GM21360 (cell line): ENCODE data around the gene ADARB1.

Experiments used
- ATAC-seq: cut with Tn5 transposase; IDR thresholded peaks from one replicate; pipeline ENCODE4 v1.9.1; 2021; ENCODE audit warnings: mild to moderate bottlenecking, moderate library complexity; ENCODE audit not compliant: unreplicated experiment

Gene ADARB1

GRCh38 chr21:45146306-45146705 is 71.9 kb downstream of the ADARB1 start:
- ATAC-seq, result no peak

GRCh38 chr21:45146801-45147200 is 72.4 kb downstream of the ADARB1 start:
- ATAC-seq, result no peak

DNA sequence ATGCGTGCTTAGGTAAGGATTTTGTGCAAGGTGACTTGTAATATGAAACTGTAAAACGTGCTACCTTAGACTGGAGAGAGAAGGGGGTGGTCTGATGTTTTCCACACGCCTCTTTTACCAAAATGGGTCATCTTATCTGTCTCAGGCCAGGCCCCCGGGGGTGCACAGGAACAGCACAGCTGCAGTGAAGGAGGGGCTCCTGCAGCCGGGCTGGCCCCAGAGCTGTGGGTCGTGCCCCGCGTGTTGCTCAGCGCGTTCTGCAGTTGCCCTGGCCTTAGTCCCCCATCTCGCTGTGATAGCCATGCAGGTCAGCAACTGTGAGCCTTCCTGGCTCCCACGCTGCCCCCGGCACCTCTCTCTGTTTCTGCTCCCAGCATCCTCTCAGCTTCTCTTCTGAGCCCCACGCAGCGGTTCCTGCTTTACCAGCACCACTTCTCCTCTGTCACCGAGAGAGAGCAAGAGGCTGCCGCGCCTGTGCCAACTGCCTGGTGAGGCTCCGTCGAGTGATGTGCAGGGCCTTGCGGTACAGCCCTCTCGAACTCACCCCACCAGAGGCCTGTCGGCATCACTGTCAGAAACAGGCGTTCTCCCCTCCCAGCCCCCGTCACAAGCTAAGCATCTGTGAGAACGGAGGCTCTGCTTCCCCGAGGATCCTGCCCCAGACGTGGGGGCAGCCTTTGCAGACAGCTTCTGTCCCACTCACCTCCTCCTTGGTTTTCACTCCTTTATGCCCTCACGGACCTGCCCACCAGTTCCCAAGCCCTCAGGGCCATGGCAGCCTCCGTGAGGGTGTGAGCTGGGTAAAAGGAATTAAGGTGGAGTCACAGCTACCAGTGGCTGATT is 73.3 kb downstream of the ADARB1 start:
- no peak for ATAC-seq

DNA sequence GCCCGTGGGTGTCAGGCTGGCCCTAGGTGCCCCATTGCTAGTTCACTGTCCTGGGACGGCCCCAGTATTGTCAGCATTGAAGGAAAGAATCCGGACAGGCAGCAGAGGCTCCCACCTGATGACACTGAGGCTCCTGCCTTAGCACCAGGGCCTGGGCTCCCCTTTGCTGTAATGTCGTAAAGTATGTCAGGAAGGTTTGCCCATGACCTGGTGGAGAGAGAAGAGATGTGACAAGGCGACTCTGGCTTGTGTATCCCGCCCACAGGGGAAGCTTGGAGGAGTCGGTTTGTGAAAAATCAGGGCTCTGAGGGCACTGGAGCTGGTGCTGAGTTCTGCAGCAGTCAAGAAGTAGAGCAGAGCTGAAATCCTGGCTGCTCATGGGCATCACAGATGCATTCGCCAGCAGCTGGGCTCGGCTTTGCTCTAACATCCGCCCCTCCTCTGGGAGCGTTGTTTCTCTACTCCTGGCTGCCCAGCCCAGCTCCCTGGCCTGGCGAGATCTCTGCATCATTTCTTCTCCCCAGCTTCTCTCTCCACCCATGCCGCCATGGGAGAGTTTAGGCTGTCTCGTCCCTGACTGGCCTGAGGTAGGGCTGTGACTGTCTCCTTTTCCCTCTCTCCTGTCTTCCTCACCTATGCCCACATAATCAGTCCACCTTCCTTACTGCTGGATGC is 74.1 kb downstream of the ADARB1 start:
- ATAC-seq, result no peak

GRCh38 chr21:45149021-45149420 is 74.6 kb downstream of the ADARB1 start:
- ATAC-seq, result no peak

- ATAC-seq, result no peak
These were observed 76.3 kb downstream of the ADARB1 start for GRCh38 chr21:45150638-45151131.

DNA sequence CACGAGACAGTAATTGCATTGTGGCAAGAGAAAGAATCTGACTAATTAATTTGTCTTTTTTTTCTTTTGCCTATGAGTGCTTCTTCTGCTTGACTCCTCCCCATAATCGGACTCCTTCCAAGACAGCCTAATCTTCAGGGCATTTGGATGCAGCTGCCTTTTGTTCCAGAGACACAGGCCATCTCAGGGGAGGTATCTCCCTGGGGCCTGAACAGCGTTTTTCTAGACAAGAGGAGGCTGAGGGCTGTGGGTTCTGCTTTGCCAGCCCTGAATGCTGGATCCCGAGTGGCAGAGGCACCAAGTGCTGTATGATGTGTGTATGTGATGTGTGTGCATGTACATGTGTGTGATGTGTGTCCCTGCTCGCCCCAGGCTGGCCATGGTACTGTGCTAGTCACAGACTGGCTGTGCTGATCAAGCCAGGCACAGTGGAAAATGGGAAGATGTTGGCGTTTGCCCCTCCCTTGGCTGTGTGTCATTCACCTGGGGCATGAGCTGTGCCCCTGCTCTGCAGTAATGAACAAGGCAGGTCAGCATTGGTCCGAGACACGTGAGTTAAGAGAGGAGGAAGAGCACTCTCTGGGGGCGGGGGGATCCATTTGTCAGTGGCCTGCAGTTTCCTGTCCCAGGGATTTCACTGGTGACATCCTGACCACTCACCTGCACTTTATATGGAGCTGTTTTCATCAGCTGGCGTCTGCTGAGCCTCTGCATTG is 77.2 kb downstream of the ADARB1 start:
- ATAC-seq, result no peak

DNA sequence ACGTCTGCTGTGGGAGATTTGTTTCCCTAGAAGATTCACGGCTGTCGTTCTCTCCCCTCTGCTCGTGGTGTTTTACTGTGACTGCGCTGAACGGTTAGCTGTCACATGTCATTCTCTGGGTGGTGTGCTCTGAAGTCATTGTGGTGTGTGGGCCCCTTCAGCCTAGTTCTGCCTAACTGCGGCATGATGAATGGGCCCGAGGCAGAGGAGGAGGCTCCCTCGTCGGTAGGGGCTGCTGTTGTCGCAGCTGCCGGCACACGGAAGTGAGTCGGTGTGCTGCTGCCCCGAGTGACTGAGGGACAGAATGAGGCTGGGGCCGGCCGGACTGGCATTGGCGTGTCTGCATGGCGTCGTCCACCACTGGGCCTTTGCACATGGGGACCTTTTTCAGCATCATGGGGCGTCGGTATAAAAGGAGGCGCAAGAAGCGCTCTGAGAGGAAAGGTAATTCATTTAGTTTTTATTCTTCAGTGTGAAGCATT is 77.9 kb downstream of the ADARB1 start:
- ATAC-seq, result peak; percentile 63

DNA sequence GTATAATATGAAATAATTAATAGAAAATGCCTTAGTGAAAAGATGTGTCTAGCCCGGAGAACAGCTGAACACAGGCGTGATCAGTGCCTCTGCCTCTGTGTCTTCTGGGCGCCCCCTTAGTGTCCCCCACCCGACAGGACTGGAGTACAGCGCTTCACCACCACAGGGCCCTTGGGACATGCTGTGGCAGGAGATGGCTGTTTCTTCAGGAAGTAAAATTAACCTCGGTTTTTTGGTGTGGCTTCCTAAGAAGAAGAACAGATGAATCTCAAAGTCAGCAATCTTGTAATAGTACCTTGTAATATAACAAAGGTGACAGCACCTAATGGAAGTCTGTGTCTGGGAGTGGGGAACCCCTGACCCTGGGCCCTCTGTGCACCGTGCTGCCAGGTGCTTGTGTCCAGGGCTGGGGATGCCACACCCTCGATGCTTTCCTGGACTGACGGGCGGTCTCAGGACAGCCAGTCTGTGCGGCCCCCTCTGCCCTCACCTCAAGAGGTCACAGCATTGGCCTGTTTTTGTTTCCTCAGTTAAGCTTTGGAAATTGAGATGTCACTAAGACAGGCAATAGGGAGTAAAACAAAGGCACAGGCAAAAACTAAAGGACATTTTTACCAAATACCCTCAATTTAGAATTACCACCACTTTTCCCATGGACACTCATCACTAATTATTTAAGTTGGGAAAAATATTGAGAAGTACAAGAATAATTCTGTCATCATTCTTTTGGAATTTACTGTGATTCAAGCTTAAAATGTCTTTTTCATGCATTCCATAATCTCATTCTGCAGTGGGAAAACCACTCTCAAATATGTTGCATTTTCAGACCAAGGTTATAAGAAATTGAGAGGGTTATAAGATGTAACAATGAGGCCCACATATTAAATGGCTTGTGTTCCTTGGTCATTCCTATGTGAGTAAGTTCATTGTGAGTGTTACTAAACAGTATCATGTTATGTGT is 79.3 kb downstream of the ADARB1 start:
- no peak for ATAC-seq

DNA sequence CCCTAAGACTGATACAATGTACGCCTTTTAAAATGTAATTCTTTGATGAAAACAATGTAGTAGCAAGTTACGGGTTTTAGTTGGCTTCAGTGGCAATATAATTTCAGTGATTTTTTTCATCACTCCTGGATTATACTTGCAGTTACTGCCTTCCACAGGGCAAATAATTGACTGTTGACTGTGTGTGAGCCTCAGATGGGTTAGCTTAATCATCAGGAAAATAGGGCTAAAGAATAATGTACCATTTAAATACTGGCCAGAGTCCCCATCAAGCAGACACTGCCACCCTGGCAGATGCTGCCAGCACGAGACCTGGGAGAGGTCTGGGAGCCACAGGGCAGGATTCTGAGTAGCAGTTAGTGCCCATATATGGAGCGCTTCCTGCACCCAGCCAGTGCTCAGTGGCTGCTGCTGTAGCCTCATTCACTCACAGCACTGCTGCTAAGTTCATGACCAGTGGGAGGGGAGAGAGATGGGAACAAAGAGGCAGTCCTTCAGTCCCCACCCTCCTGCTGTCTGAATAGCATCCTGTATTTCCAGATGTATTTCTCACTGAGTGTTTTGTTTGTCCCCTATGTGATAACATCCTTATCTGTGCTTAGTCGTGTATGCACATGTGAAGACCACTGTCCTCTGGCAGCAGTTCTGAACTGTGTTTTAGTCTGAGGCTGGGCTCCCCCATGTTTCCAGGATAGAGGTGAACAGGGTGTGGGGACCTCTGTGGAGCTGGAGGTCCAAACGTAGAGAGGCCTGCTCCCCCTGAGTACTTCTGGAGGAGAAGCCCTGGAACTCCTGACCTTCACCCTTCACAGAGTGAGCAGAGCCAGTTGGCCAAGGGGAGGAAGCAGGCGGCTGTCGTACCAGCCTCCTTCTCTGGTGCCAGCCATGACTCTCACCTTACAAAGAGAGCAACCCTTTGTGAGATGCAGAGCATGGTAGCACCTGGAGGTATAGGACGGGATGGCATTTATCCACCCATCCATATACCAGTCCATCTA is 80.4 kb downstream of the ADARB1 start:
- ATAC-seq, result no peak

- ATAC-seq, result no peak
These were observed 81.5 kb downstream of the ADARB1 start for GRCh38 chr21:45155910-45156309.

DNA sequence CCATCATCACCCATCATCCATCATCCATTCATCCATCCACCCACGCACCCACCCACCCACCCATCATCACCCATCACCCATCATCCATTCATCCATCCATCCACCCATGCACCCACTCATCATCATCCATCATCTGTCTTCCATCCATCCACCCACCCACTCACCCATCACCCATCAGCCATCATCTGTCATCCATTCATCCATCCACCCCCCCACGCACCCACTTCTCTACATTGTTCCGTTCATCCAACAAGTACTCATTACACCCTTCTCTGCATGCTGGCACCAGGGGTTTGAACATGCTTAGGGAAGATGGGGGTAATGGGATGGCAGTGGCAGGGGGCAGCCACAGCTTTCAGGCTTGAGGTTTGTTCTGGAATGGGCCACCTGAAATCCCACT is 82.1 kb downstream of the ADARB1 start:
- ATAC-seq, result no peak

GRCh38 chr21:45157932-45158331 is 83.6 kb downstream of the ADARB1 start:
- no peak for ATAC-seq

GRCh38 chr21:45158491-45159423 is 84.4 kb downstream of the ADARB1 start:
- no peak for ATAC-seq

DNA sequence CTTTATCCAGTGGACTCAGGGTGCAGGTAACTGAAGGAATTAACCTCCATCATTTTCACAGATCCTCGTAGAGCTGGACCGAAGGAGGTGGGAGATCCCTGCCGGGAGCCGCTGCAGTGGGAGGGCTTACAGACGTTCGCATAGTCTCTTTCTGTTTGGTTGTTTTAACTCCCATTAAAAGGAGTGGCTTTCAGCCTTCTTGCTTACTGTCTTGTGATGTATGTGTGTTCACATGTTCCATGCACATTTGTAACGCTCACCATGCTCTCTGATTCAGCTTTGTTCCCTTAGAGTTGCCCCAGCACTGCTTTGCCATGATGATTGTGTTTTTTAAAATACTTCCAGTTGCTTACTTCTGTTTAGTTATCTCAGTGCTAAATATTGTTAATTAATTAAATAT is 85.8 kb downstream of the ADARB1 start:
- no peak for ATAC-seq

DNA sequence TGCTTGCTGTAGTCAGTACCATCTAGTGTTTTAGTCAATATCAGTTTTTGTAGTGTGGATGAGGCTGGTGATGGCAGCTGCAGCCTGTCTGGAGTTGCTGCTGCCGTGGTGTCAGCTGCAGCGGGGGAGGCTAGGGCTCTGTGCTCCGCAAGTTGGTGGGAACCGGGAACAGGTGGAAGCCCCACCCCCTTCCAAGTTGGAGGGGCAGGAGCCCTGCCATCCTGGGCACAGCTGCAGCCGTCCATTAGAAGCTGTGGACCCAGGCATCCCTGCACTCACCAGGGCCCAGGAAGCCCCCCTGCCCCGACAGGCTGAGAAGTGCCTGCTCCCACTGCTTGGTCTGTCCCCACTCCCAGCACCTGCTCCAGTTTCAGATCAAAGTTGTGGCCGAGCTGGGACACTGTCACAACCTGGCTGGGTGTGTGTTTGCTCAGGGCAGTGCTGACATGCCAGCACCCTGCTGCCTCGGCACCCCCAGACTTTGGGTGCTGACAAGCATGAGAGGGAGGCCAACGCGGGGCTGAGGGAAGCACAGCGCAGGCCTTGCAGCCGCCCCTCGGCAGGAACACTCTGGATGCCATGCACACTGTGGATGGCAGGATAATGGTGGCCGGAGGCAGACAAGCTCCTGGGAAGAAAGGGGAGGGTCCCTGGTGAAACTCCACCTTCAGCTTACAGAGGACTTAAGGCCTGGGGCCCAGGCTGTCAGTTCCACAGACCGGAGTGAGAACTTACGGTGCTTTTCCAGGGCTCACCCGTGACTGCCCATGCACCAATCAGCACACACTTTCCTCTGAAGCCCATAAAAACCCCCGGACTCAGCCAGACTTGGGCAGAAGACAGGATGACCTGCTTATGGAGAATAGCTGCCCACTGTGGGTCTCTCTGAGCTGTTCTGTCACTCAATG is 86.9 kb downstream of the ADARB1 start:
- no peak for ATAC-seq

DNA sequence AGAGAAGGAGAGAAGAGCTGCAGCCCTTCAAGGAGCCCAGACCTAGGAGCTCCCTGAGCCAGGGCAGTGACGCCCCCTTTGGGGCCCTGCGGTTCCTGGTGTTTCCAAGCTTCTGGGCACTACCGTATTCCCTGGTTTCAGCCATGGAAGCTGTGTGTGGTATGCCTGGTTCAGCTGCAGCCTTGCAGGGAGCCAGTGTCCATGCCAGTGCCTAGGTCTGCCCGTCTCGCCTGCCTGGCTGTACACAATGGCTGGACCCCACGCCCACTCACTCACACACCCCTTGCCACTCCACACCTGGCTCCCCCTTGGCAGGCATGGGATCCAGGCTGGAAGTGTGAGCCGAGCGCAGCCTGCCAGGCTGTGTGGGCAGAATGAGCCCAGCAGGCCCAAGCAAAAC is 87.7 kb downstream of the ADARB1 start:
- no peak for ATAC-seq
